ENCODE results near the gene NAGS.

Gene NAGS

DNA sequence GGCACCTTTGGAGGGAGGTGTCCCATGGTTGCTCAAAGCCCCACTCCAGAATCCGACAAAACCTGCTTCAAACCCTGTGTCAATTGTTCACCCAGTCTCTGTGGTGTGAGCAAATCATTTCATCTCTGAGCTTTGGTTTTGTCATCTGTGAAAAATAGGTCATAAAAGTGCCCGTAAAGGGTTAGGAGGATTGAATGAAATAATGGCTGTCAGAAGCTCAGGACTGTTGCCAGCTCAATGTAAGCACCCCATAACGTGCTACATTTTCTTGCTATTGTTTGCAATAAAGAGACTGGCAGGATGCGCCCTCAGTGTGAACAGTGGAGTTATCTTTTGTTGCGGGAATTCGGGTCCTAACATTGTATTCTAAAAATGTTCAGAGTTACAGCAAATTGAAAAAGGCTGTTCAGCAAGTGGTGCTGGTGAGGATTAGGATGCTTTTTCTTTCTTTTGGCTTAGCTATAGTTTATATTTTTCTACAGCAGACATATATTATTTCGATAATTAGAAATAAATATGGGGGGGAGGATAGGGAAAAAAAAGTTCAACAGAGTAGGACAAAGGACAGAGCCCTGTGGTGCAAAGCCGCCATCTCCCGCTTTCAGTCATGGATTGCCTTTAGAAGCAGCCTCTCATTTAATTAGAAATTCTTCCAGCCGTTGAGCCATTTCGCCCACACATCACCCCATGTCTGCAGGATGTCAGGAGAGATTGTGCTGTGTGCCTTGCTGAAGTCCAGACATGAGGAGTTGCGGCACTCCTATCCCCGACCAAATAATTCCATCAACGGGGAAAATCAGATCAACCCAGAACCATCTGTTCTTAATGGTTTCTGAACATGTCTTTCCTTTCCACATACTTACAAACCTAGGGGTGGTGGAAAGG, 29.8 kb upstream of the NAGS start:
- no peaks in the 10 kb centered on the region for H3K79me2 ChIP-seq (ENCODE audit: insufficient read depth, low read length)
- H3K4me2 ChIP-seq (ENCODE audit: low read length) = no peak overlapping the region
- no peaks in the 10 kb centered on the region for H3K27me3 ChIP-seq (ENCODE audit: insufficient read depth, low read length)
- no peak for TF ChIP-seq EZH2 (IDR thresholded peaks at IDR 0.05; ENCODE audit: borderline replicate concordance, low read length)
- TF ChIP-seq, protein P1, sequence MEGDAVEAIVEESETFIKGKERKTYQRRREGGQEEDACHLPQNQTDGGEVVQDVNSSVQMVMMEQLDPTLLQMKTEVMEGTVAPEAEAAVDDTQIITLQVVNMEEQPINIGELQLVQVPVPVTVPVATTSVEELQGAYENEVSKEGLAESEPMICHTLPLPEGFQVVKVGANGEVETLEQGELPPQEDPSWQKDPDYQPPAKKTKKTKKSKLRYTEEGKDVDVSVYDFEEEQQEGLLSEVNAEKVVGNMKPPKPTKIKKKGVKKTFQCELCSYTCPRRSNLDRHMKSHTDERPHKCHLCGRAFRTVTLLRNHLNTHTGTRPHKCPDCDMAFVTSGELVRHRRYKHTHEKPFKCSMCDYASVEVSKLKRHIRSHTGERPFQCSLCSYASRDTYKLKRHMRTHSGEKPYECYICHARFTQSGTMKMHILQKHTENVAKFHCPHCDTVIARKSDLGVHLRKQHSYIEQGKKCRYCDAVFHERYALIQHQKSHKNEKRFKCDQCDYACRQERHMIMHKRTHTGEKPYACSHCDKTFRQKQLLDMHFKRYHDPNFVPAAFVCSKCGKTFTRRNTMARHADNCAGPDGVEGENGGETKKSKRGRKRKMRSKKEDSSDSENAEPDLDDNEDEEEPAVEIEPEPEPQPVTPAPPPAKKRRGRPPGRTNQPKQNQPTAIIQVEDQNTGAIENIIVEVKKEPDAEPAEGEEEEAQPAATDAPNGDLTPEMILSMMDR (IDR thresholded peaks at IDR 0.05; ENCODE audit: low read length) = no peak
- no peaks in the 10 kb centered on the region for H3K36me3 ChIP-seq (ENCODE audit: insufficient read depth, low read length)
- no peaks in the 10 kb centered on the region for H3K9me3 ChIP-seq (ENCODE audit: low read length)
- no peaks in the 10 kb centered on the region for H3F3A ChIP-seq (ENCODE audit: insufficient read depth, low read length)
- H3K4me3 ChIP-seq (ENCODE audit: low read depth, low read length, poor library complexity, severe bottlenecking) = no peak overlapping the region
- no peak overlapping the region for H3K9ac ChIP-seq (ENCODE audit: low read length)
- H2AFZ ChIP-seq (ENCODE audit: low read length) = no peak overlapping the region
- H3K9me2 ChIP-seq (ENCODE audit: low read depth, low read length) = no peaks in the 10 kb centered on the region
- no peak overlapping the region for H3K27ac ChIP-seq (ENCODE audit: low read depth, low read length, poor library complexity, severe bottlenecking)
- H3K4me1 ChIP-seq (ENCODE audit: insufficient read depth, low read length, severe bottlenecking) = no peaks in the 10 kb centered on the region
- no peaks in the 10 kb centered on the region for H4K20me1 ChIP-seq (ENCODE audit: insufficient read depth, low read length)

DNA sequence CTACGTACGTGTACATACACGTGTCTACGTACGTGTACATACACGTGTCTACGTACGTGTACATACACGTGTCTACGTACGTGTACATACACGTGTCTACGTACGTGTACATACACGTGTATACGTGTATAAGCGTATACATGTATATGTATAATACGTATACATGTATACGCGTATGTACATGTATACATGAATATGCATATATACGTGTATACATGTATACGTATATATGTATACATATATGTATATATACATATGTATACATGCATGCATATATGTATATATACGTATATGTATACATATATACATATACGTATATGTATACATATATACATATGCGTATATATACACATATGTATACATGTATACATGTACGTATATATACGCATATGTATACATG, 28.5 kb upstream of the NAGS start:
- H3K79me2 ChIP-seq (ENCODE audit: insufficient read depth, low read length) = no peaks in the 10 kb centered on the region
- no peaks in the 10 kb centered on the region for H4K20me1 ChIP-seq (ENCODE audit: insufficient read depth, low read length)
- H3K4me2 ChIP-seq (ENCODE audit: low read length) = no peak overlapping the region
- no peaks in the 10 kb centered on the region for H3F3A ChIP-seq (ENCODE audit: insufficient read depth, low read length)
- H3K4me3 ChIP-seq (ENCODE audit: low read depth, low read length, poor library complexity, severe bottlenecking) = no peak overlapping the region
- no peaks in the 10 kb centered on the region for H3K27me3 ChIP-seq (ENCODE audit: insufficient read depth, low read length)
- no peak overlapping the region for H3K27ac ChIP-seq (ENCODE audit: low read depth, low read length, poor library complexity, severe bottlenecking)
- TF ChIP-seq, protein P1 (IDR thresholded peaks at IDR 0.05; ENCODE audit: low read length) = no peak
- TF ChIP-seq EZH2 (IDR thresholded peaks at IDR 0.05; ENCODE audit: borderline replicate concordance, low read length) = no peak
- H3K9me2 ChIP-seq (ENCODE audit: low read depth, low read length) = no peaks in the 10 kb centered on the region
- H3K4me1 ChIP-seq (ENCODE audit: insufficient read depth, low read length, severe bottlenecking) = no peaks in the 10 kb centered on the region
- H3K9ac ChIP-seq (ENCODE audit: low read length) = no peak overlapping the region
- H3K36me3 ChIP-seq (ENCODE audit: insufficient read depth, low read length) = no peaks in the 10 kb centered on the region
- no peak overlapping the region for H2AFZ ChIP-seq (ENCODE audit: low read length)
- no peaks in the 10 kb centered on the region for H3K9me3 ChIP-seq (ENCODE audit: low read length)

DNA sequence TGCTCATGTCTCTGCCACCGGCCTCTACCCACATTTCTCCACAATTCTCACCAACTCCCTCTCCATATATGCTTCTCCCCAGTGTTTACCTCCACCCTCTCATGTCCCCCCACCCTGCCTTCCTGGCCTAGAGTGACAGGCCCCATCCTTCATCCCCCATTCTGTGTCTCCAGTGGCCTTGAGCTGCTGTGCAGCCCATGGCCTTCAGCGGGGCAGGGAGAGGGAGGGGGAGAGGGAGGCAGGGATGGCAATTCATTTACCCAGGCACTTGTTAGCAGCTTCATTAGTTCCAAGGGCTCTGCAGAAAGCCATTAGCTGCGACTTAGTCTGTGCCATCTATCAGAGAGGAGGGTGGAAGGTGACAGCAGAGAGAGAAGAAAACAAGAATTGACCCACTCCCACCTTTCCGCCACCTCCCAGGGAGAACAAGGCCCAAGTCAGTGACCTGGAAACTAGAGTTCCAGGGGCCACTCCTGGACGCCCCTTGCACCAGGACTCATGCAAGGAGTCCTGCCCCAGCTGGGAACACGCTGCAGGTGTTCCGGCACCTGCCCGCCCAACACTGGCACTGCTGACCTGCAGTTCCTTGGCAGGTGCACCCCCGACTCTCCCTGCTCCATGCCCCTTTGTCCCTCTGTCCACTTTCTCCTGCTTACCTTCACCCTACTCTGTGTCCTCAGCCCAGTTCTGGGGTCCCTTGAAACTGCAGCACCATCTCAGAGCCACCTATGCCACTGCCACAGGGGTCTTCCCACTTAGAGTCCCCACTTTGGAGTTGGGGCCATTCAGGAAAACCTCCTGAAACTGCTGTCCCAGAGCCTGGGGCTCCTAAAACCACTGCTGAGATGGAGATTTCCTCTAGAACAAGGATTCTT, 27.2 kb upstream of the NAGS start:
- no peaks in the 10 kb centered on the region for H3F3A ChIP-seq (ENCODE audit: insufficient read depth, low read length)
- no peaks in the 10 kb centered on the region for H3K79me2 ChIP-seq (ENCODE audit: insufficient read depth, low read length)
- no peaks in the 10 kb centered on the region for H3K36me3 ChIP-seq (ENCODE audit: insufficient read depth, low read length)
- no peaks in the 10 kb centered on the region for H3K9me3 ChIP-seq (ENCODE audit: low read length)
- TF ChIP-seq, protein P1 (IDR thresholded peaks at IDR 0.05; ENCODE audit: low read length) = no peak
- no peak for TF ChIP-seq EZH2 (IDR thresholded peaks at IDR 0.05; ENCODE audit: borderline replicate concordance, low read length)
- H3K4me1 ChIP-seq (ENCODE audit: insufficient read depth, low read length, severe bottlenecking) = no peaks in the 10 kb centered on the region
- H3K27ac ChIP-seq (ENCODE audit: low read depth, low read length, poor library complexity, severe bottlenecking) = no peak overlapping the region
- H4K20me1 ChIP-seq (ENCODE audit: insufficient read depth, low read length) = no peaks in the 10 kb centered on the region
- no peak overlapping the region for H3K4me3 ChIP-seq (ENCODE audit: low read depth, low read length, poor library complexity, severe bottlenecking)
- H2AFZ ChIP-seq (ENCODE audit: low read length) = no peak overlapping the region
- H3K4me2 ChIP-seq (ENCODE audit: low read length) = no peak overlapping the region
- H3K9me2 ChIP-seq (ENCODE audit: low read depth, low read length) = no peaks in the 10 kb centered on the region
- no peaks in the 10 kb centered on the region for H3K27me3 ChIP-seq (ENCODE audit: insufficient read depth, low read length)
- H3K9ac ChIP-seq (ENCODE audit: low read length) = no peak overlapping the region
